22Rv1 (cell line): ENCODE measurements around the gene PCCA.

Source experiments
- ZFX ChIP-seq: fragments of 450-650 bp; IDR thresholded peaks from 2 replicates; pipeline ENCODE4 v1.6.1; 2017; ENCODE audit warnings: antibody characterized with exemption, borderline replicate concordance
- TF ChIP-seq, protein P1 (sequence below): fragments of 450-650 bp; IDR thresholded peaks from 2 replicates; pipeline ENCODE4 v1.5.1; 2017; ENCODE audit warnings: mild to moderate bottlenecking

DNA sequence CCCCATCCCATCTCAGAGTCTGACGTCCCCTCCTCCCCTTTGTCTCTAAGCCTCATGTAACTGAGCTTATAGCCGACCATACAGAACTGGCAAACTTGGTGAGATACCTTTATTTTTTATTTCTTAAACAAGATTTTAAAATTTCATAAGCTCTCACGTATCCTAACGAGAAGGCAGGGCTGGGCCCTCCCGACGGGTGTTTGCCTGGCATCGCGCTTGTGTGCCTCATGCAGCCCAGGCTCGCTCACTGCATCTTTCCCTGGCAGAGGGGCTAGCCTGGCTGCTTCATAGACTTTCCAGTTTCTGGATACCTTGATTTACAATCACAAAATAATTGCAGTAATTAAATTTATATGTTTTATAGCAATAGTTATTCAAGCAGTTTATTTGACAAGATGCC, 430.7 kb downstream of the PCCA start:
- TF ChIP-seq, protein P1, sequence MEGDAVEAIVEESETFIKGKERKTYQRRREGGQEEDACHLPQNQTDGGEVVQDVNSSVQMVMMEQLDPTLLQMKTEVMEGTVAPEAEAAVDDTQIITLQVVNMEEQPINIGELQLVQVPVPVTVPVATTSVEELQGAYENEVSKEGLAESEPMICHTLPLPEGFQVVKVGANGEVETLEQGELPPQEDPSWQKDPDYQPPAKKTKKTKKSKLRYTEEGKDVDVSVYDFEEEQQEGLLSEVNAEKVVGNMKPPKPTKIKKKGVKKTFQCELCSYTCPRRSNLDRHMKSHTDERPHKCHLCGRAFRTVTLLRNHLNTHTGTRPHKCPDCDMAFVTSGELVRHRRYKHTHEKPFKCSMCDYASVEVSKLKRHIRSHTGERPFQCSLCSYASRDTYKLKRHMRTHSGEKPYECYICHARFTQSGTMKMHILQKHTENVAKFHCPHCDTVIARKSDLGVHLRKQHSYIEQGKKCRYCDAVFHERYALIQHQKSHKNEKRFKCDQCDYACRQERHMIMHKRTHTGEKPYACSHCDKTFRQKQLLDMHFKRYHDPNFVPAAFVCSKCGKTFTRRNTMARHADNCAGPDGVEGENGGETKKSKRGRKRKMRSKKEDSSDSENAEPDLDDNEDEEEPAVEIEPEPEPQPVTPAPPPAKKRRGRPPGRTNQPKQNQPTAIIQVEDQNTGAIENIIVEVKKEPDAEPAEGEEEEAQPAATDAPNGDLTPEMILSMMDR = no peak
- TF ChIP-seq ZFX = no peak
